Peyer's patch (tissue), 4 donors: Measurements from ENCODE around the gene F2RL3. TPM values are rescaled to one million over a fixed set of nuclear protein-coding genes. Genes with fewer than 3 reads are reported as not detected.
"Not testable (repeated sequence)": the region's sequence is repeated elsewhere in the genome, so short reads cannot be mapped to it uniquely, and the experiment has no call there.

Experiments used
- DNase-seq, 3 donors: peaks; one replicate each; pipeline ENCODE4 v3.0.0-alpha.2; 2017 to 2019
- H3K27ac ChIP-seq, 4 donors: fragments of 200-600 bp; sonication (generic); one replicate each; pipeline ENCODE4 v1.5.1; 2016 to 2019
- H3K27me3 ChIP-seq, 2 donors: fragments of 200-600 bp; sonication (generic); one replicate each; pipeline ENCODE4 v1.5.1; 2019
- H3K36me3 ChIP-seq, 3 donors: fragments of 200-600 bp; sonication (generic); one replicate each; pipeline ENCODE4 v1.5.1; 2016 to 2019
- H3K4me1 ChIP-seq, 4 donors: fragments of 200-600 bp; sonication (generic); one replicate each; pipeline ENCODE4 v1.5.1; 2016 to 2019
- H3K4me3 ChIP-seq, 4 donors: fragments of 200-600 bp; sonication (generic); 1 replicate in 3 of 4; 2 replicates in 1 of 4; pipeline ENCODE4 v1.5.1; 2016 to 2019; ENCODE audit warnings: mild to moderate bottlenecking in 1 of 4
- H3K9me3 ChIP-seq, 4 donors: fragments of 200-600 bp; sonication (generic); one replicate each; pipeline ENCODE4 v1.5.1; 2016 to 2019; ENCODE audit warnings: mild to moderate bottlenecking in 1 of 4
- POLR2A ChIP-seq, 2 donors: fragments of 450-650 bp; IDR thresholded peaks; one replicate each; pipeline ENCODE4 v1.5.1; 2017; ENCODE audit warnings: antibody characterized with exemption in 2 of 2, mild to moderate bottlenecking in 2 of 2, moderate library complexity in 2 of 2
- small RNA-seq, 2 donors: library from RNA; depleted of rRNA; stranded (forward); fragments of <200 nt; gene quantifications; one replicate each; pipeline ENCODE3, GENCODE V24; 2016
- total RNA-seq, 4 donors: library from RNA; depleted of rRNA; stranded (reverse); fragments of >200 nt; gene quantifications; one replicate each; pipeline ENCODE4 v1.1.0, GENCODE V29; 2016
- TF ChIP-seq, protein P1 (sequence below), 6 experiments: fragments of 450-650 bp in 4 of 6; fragments of 200-600 bp in 2 of 6; sonication (generic) in 1 of 6; IDR thresholded peaks; one replicate each; pipeline ENCODE4 v1.5.1; 2017 to 2019; ENCODE audit warnings: antibody characterized with exemption in 6 of 6, mild to moderate bottlenecking in 3 of 6, moderate library complexity in 1 of 6

Gene F2RL3
- total RNA-seq, 4 donors from 2014 or later, result 3.9 to 11.6 (median 5.1) TPM

GRCh38 chr19:16936901-16937300, 48.1 kb downstream of the F2RL3 start:
- H3K36me3 ChIP-seq, result no peaks in the 10 kb centered on the region
- no peaks in the 10 kb centered on the region for H3K27me3 ChIP-seq
- no peak for DNase-seq
- H3K27ac ChIP-seq, result no peak overlapping the region
- H3K4me3 ChIP-seq, result no peak overlapping the region
- TF ChIP-seq, protein P1, sequence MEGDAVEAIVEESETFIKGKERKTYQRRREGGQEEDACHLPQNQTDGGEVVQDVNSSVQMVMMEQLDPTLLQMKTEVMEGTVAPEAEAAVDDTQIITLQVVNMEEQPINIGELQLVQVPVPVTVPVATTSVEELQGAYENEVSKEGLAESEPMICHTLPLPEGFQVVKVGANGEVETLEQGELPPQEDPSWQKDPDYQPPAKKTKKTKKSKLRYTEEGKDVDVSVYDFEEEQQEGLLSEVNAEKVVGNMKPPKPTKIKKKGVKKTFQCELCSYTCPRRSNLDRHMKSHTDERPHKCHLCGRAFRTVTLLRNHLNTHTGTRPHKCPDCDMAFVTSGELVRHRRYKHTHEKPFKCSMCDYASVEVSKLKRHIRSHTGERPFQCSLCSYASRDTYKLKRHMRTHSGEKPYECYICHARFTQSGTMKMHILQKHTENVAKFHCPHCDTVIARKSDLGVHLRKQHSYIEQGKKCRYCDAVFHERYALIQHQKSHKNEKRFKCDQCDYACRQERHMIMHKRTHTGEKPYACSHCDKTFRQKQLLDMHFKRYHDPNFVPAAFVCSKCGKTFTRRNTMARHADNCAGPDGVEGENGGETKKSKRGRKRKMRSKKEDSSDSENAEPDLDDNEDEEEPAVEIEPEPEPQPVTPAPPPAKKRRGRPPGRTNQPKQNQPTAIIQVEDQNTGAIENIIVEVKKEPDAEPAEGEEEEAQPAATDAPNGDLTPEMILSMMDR (IDR thresholded peaks at IDR 0.05), result no peak
- TF ChIP-seq POLR2A (IDR thresholded peaks at IDR 0.05), result no peak
- H3K4me1 ChIP-seq, result no peaks in the 10 kb centered on the region
- no peaks in the 10 kb centered on the region for H3K9me3 ChIP-seq

DNA sequence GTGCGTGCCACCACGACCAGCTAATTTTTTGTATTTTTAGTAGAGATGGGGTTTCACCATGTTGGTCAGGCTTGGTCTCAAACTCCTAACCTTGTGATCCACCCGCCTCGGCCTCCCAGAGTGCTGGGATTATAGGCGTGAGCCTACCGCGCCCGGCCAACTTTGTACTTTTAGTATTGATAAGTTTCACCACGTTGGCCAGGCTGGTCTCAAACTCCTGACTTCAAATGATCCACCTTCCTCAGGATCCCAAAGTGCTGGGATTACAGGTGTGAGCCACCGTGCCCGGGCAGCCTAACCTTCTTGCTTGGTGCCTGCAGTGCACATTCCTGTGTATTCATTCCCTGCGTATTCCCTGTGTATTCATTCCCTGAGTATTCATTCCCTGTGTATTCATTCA, 49.0 kb downstream of the F2RL3 start:
- H3K9me3 ChIP-seq, H3K27me3 ChIP-seq, H3K4me1 ChIP-seq, H3K4me3 ChIP-seq, H3K36me3 ChIP-seq, DNase-seq, H3K27ac ChIP-seq: not testable (repeated sequence)

DNA sequence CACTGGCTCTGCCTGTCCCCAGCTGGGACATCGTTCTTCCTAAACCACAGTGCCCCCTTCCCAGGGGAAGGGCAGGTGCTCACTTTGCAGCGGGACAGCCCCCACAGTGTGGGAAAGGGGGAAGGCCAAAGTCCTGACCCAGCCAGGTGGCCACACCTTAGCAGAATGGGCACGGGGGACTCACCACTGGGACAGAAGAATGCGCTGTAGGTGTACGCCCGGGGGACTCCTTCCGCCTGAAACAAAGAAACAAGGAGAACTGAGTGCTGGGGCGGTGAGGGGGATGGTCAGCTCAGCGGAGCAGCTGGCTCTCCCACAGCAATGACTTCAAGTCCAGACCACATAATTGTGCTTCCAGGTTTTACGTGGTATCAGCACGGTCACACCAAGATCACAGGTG, 49.4 kb downstream of the F2RL3 start:
- H3K4me1 ChIP-seq, result no peaks in the 10 kb centered on the region
- no peaks in the 10 kb centered on the region for H3K27me3 ChIP-seq
- no peaks in the 10 kb centered on the region for H3K36me3 ChIP-seq
- no peak overlapping the region for H3K27ac ChIP-seq
- H3K9me3 ChIP-seq, result no peaks in the 10 kb centered on the region
- TF ChIP-seq, protein P1 (IDR thresholded peaks at IDR 0.05), result no peak
- no peak for TF ChIP-seq POLR2A (IDR thresholded peaks at IDR 0.05)
- no peak overlapping the region for H3K4me3 ChIP-seq
- DNase-seq, result peak in 1 of 3 donors; percentile 13

GRCh38 chr19:16940063-16940462, 51.3 kb downstream of the F2RL3 start:
- not testable (repeated sequence) for DNase-seq

GRCh38 chr19:16940626-16941025, 51.8 kb downstream of the F2RL3 start:
- Histone ChIP-seq H3K4me1 (no peaks in the 10 kb centered on the region), H3K27me3 (no peaks in the 10 kb centered on the region), H3K4me3 (no peak overlapping the region), H3K9me3 (no peaks in the 10 kb centered on the region), H3K27ac (no peak overlapping the region), H3K36me3 (no peaks in the 10 kb centered on the region)
- TF ChIP-seq, protein P1 (IDR thresholded peaks at IDR 0.05), result no peak
- TF ChIP-seq POLR2A (IDR thresholded peaks at IDR 0.05), result no peak
- DNase-seq, result no peak

More at GRCh38 chr19:16940063-16940462, 51.3 kb downstream of the F2RL3 start:
- H3K9me3 ChIP-seq, H3K36me3 ChIP-seq, H3K27ac ChIP-seq, H3K27me3 ChIP-seq, H3K4me1 ChIP-seq, H3K4me3 ChIP-seq: not testable (repeated sequence)

Small RNAs within 50 kb of the gene (small RNA-seq; reads per million reads assigned to genes)
- gene RN7SL823P, result 0 reads per million in 2 donors
- gene RN7SL835P, result 0 reads per million in 2 donors

Other genes with a start within 250 kb of the F2RL3 start
- 100 to 1,000 TPM in 1 of 4 donors, 10 to 100 TPM in 3; 72.6 to 135 (median 95.9) TPM for gene SMIM7, start 228.9 kb upstream of the F2RL3 start, total RNA-seq
- 1 to 10 TPM; 2.3 to 4.4 (median 2.9) TPM for gene TMEM38A, start 227.9 kb upstream of the F2RL3 start, total RNA-seq
- under 1 TPM in 3 of 4 donors, not detected in 1; 0.19 to 0.83 (median 0.27) TPM for gene NWD1, start 169.2 kb upstream of the F2RL3 start, total RNA-seq
- 100 to 1,000 TPM in 1 of 4 donors, 10 to 100 TPM in 3; 32.4 to 459 (median 86.2) TPM for gene SIN3B, start 59.6 kb upstream of the F2RL3 start, total RNA-seq
- 10 to 100 TPM in 1 of 4 donors, 1 to 10 TPM in 3; 2.6 to 10.7 (median 5.2) TPM for gene CPAMD8, start 137.8 kb downstream of the F2RL3 start, total RNA-seq
- gene HAUS8, start 186.5 kb downstream of the F2RL3 start, total RNA-seq, result 10 to 100 TPM in 2 of 4 donors, 1 to 10 TPM in 2; 9.7 to 29.7 (median 10.1) TPM
- gene MYO9B, start 186.8 kb downstream of the F2RL3 start, total RNA-seq, result 100 to 1,000 TPM in 3 of 4 donors, 10 to 100 TPM in 1; 65.3 to 578 (median 143) TPM